ENCODE measurements around the gene CD19. TPM values are rescaled to one million over a fixed set of nuclear protein-coding genes. Genes with fewer than 3 reads are reported as not detected.
"Not testable (repeated sequence)": the region's sequence is repeated elsewhere in the genome, so short reads cannot be mapped to it uniquely, and the experiment has no call there.

CD19 gene
- total and polyA plus RNA-seq, 4 experiments from 2014 or later = 0.27 to 1.4 TPM; not detected in 2

DNA sequence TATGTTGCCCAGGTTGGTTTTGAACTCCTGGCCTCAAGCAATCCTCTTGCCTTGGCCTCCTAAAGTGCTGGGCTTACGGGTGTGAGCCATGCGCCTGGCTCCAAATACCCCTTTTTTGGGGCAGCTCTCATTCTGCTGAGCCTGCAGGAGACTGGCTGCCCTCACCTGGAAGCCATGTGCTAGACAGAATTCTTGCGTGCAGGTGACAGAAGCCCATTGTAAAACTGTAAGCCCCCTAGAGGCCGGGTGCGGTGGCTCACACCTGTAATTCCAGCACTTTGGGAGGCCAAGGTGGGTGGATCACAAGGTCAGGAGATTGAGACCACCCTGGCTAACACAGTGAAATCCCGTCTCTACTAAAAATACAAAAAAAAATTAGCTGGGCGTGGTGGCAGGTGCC lies 48.6 kb downstream of the CD19 start:
- not testable (repeated sequence) for DNase-seq; H3K27me3 ChIP-seq (ENCODE audit: insufficient read depth, low read length); H3K4me3 ChIP-seq (ENCODE audit: low read length in 2 of 2); H3K27me3 Mint-ChIP-seq; H3K9me3 Mint-ChIP-seq; H3K4me3 Mint-ChIP-seq; H3K9me3 ChIP-seq (ENCODE audit: control insufficient read depth in 1 of 2, low read length in 2 of 2); H3K27ac ChIP-seq (ENCODE audit: low read depth, low read length)
- peaks cover 28% of the 10 kb centered on the region for H3K36me3 ChIP-seq (ENCODE audit: insufficient read depth, low read length)
- Mint-ChIP-seq H3K27ac (peak overlapping the region in 2 of 7 donors; percentile 8 to 38), H3K4me1 (peaks cover 34 to 53% (median 45%) of the 10 kb centered on the region in 4 donors), H3K36me3 (peaks cover 45 to 47% of the 10 kb centered on the region in 2 donors)
- ChIA-PET POLR2A (ENCODE audit: partially characterized antibody) (interaction anchor here (1.3 kb wide), 1 partner anchor 27 kb away, joined by 3 read pairs; no protein-coding TSS in a partner anchor), CTCF (ENCODE audit: partially characterized antibody) (interaction anchor here (4.3 kb wide), 1 partner anchor 8 kb away, joined by 41 read pairs; no protein-coding TSS in a partner anchor)
- H3K4me1 ChIP-seq (ENCODE audit: insufficient read depth, low read length) = peaks cover 40% of the 10 kb centered on the region
- intact Hi-C loops (cut with micrococcal nuclease) = loop anchor here (10.0 kb wide), 1 partner anchor 94 kb away; no protein-coding TSS in a partner anchor

DNA sequence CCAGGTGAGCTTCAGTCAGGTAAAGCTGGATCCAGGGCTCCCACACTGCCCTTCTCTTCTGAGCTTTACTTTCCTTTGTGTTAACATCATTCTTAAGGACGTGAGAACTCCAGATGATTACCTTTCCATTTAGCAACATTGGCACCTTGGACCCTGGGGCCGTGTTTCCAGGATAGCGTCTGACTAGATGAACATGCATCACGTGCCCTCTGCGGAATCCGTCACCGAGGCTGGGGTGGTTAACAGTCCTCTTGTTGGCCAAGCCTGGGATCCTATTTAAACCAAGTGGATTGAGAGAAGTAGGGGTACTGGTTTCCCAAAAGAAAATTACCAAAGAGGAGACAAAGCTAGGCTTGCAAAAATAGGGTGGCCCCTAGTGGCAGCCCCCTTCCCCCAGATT lies 49.2 kb downstream of the CD19 start:
- Mint-ChIP-seq H3K4me3 (no peak overlapping the region), H3K36me3 (peaks cover 49 to 53% of the 10 kb centered on the region in 2 donors), H3K27me3 (no peaks in the 10 kb centered on the region), H3K27ac (peak overlapping the region in 3 of 7 donors; percentile 25 to 38 (median 30)), H3K9me3 (peaks cover 0 to 4% (median 0%) of the 10 kb centered on the region in 8 donors), H3K4me1 (peaks cover 30 to 53% (median 41%) of the 10 kb centered on the region in 4 donors)
- Histone ChIP-seq H3K27me3 (ENCODE audit: insufficient read depth, low read length) (no peaks in the 10 kb centered on the region), H3K4me1 (ENCODE audit: insufficient read depth, low read length) (peaks cover 35% of the 10 kb centered on the region), H3K4me3 (ENCODE audit: low read length in 2 of 2) (no peak overlapping the region), H3K27ac (ENCODE audit: low read depth, low read length) (no peak overlapping the region), H3K9me3 (ENCODE audit: control insufficient read depth in 1 of 2, low read length in 2 of 2) (no peaks in the 10 kb centered on the region), H3K36me3 (ENCODE audit: insufficient read depth, low read length) (peaks cover 28% of the 10 kb centered on the region)
- ChIA-PET CTCF (ENCODE audit: partially characterized antibody) (no interaction called here), POLR2A (ENCODE audit: partially characterized antibody) (interaction anchor here (1.3 kb wide), 1 partner anchor 27 kb away, joined by 3 read pairs; no protein-coding TSS in a partner anchor)
- intact Hi-C loops (cut with micrococcal nuclease) = loop anchor here (10.0 kb wide), 1 partner anchor 94 kb away; no protein-coding TSS in a partner anchor
- no peak for DNase-seq

DNA sequence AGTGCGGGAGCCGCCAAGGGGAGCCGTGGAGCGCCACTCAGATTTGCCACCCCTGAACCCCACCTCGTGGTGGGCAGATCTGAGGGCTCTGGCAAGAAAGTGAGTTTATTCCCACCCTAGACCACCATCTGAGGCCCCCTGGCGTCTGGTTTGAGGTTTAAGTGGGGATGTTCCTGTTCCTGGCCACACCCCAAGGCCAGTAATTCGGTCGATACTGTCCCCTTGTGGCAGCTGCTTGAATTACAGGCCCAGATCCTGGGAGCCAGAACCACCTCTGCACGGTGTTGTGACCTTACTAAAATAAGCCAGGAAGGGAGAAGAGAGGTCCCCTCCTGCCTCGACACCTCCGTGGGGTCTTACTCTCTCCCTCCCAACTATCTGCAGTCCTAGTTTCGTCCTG lies 49.7 kb downstream of the CD19 start:
- peaks cover 51 to 56% of the 10 kb centered on the region in 2 donors for H3K36me3 Mint-ChIP-seq
- DNase-seq = no peak
- Histone ChIP-seq H3K4me3 (ENCODE audit: low read length in 2 of 2) (no peak overlapping the region), H3K9me3 (ENCODE audit: control insufficient read depth in 1 of 2, low read length in 2 of 2) (no peaks in the 10 kb centered on the region), H3K4me1 (ENCODE audit: insufficient read depth, low read length) (peaks cover 29% of the 10 kb centered on the region), H3K27me3 (ENCODE audit: insufficient read depth, low read length) (no peaks in the 10 kb centered on the region), H3K27ac (ENCODE audit: low read depth, low read length) (no peak overlapping the region), H3K36me3 (ENCODE audit: insufficient read depth, low read length) (peaks cover 31% of the 10 kb centered on the region)
- intact Hi-C loops (cut with micrococcal nuclease) = loop anchor here (10.0 kb wide), 1 partner anchor 93 kb away; no protein-coding TSS in a partner anchor
- CTCF ChIA-PET (ENCODE audit: partially characterized antibody) = no interaction called here
- no peaks in the 10 kb centered on the region for H3K27me3 Mint-ChIP-seq
- no peak overlapping the region for H3K4me3 Mint-ChIP-seq
- H3K9me3 Mint-ChIP-seq = peaks cover 0 to 4% (median 0%) of the 10 kb centered on the region in 8 donors
- no peak overlapping the region for H3K27ac Mint-ChIP-seq
- POLR2A ChIA-PET (ENCODE audit: partially characterized antibody) = interaction anchor here (1.3 kb wide), 1 partner anchor 26 kb away, joined by 3 read pairs; no protein-coding TSS in a partner anchor
- H3K4me1 Mint-ChIP-seq = peaks cover 27 to 55% (median 37%) of the 10 kb centered on the region in 4 donors

DNA sequence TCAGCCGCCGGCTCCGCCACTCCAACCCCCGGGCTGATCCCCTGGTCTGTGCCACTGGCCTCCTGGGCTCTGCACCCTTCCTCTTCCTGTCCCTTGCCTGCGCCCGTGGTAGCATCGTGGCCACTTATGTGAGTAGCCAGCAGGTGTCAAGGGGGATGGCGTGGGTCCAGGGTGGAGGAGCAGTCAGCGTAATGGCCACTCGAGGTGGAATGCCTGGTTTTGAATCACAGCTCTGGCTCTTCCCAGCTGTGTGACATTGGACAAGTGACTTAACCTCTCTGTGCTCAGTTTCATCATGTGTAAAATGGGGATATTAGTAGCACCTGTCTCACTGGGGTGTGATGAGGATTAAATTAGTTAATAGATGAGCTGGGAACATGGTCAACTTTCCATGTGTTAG lies 50.6 kb downstream of the CD19 start:
- no peaks in the 10 kb centered on the region for H3K27me3 ChIP-seq (ENCODE audit: insufficient read depth, low read length)
- H3K9me3 ChIP-seq (ENCODE audit: control insufficient read depth in 1 of 2, low read length in 2 of 2) = no peaks in the 10 kb centered on the region
- Mint-ChIP-seq H3K4me1 (peaks cover 27 to 57% (median 37%) of the 10 kb centered on the region in 4 donors), H3K27ac (peak overlapping the region in 3 of 7 donors; percentile 4 to 85 (median 14)), H3K27me3 (no peaks in the 10 kb centered on the region), H3K4me3 (no peak overlapping the region), H3K36me3 (peaks cover 57 to 58% of the 10 kb centered on the region in 2 donors), H3K9me3 (peaks cover 0 to 6% (median 3%) of the 10 kb centered on the region in 8 donors)
- ChIA-PET CTCF (ENCODE audit: partially characterized antibody) (interaction anchor here (0.9 kb wide), 1 partner anchor 9 kb away, joined by 4 read pairs; no protein-coding TSS in a partner anchor), POLR2A (ENCODE audit: partially characterized antibody) (interaction anchor here (1.0 to 8.4 kb wide), 4 partner anchors 7 to 41 kb away, joined by 3 to 155 read pairs (median 39); partner anchors contain the start of gene SPNS1)
- no peak overlapping the region for H3K27ac ChIP-seq (ENCODE audit: low read depth, low read length)
- H3K4me1 ChIP-seq (ENCODE audit: insufficient read depth, low read length) = peaks cover 34% of the 10 kb centered on the region
- DNase-seq = no peak
- intact Hi-C loops (cut with micrococcal nuclease) = loop anchor here (10.0 kb wide), 1 partner anchor 92 kb away; no protein-coding TSS in a partner anchor
- H3K4me3 ChIP-seq (ENCODE audit: low read length in 2 of 2) = no peak overlapping the region
- H3K36me3 ChIP-seq (ENCODE audit: insufficient read depth, low read length) = peaks cover 40% of the 10 kb centered on the region

DNA sequence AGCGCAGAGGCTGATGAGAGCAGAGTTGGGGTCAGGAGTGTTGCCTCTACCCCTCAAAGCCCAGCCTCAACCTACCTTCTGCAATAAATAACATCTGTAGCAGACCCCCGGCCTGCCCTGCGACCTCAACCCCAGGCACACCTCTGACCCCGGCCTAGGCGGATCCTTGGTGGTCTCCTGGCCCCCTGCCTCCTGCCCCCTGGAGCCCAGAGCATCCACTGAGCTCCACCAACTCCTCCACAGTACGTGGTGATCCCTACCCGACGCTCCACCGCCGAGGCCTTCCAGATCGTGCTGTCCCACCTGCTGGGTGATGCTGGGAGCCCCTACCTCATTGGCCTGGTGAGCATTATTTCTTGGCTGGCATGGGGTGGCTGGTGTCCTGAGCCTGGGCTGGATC lies 51.2 kb downstream of the CD19 start:
- Mint-ChIP-seq H3K27ac (peak overlapping the region in 4 of 7 donors; percentile 67 to 98 (median 90)), H3K4me3 (peak overlapping the region in 1 of 8 donors; percentile 99), H3K9me3 (peaks cover 0 to 8% (median 6%) of the 10 kb centered on the region in 8 donors), H3K36me3 (peaks cover 57 to 60% of the 10 kb centered on the region in 2 donors), H3K27me3 (no peaks in the 10 kb centered on the region), H3K4me1 (peaks cover 27 to 57% (median 36%) of the 10 kb centered on the region in 4 donors)
- ChIA-PET POLR2A (ENCODE audit: partially characterized antibody) (interaction anchor here (1.0 to 8.4 kb wide), 4 partner anchors 7 to 40 kb away, joined by 3 to 155 read pairs (median 39); partner anchors contain the start of gene SPNS1), CTCF (ENCODE audit: partially characterized antibody) (interaction anchor here (0.9 to 1.0 kb wide), 2 partner anchors 9 kb away, joined by 3 to 4 read pairs; partner anchors contain the start of gene SPNS1)
- peaks cover 34% of the 10 kb centered on the region for H3K4me1 ChIP-seq (ENCODE audit: insufficient read depth, low read length)
- peaks cover 40% of the 10 kb centered on the region for H3K36me3 ChIP-seq (ENCODE audit: insufficient read depth, low read length)
- H3K9me3 ChIP-seq (ENCODE audit: control insufficient read depth in 1 of 2, low read length in 2 of 2) = no peaks in the 10 kb centered on the region
- peak overlapping the region; percentile 17 for H3K27ac ChIP-seq (ENCODE audit: low read depth, low read length)
- no peaks in the 10 kb centered on the region for H3K27me3 ChIP-seq (ENCODE audit: insufficient read depth, low read length)
- DNase-seq = no peak
- intact Hi-C loops (cut with micrococcal nuclease) = loop anchor here (10.0 kb wide), 1 partner anchor 92 kb away; no protein-coding TSS in a partner anchor
- no peak overlapping the region for H3K4me3 ChIP-seq (ENCODE audit: low read length in 2 of 2)

DNA sequence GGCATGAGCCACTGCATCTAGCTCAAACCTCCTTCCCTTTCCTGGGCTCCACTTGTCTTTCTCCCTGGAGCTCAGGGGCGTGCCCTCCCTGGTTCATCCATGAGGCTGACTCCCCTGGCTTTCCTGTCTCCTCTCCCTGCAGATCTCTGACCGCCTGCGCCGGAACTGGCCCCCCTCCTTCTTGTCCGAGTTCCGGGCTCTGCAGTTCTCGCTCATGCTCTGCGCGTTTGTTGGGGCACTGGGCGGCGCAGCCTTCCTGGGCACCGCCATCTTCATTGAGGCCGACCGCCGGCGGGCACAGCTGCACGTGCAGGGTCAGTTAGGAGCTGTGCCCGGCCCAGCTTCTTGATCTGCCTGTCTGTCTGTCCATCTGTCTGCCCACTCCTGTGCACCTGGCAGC lies 51.9 kb downstream of the CD19 start:
- peak overlapping the region; percentile 83 for H3K27ac ChIP-seq (ENCODE audit: low read depth, low read length)
- no peak overlapping the region for H3K4me3 ChIP-seq (ENCODE audit: low read length in 2 of 2)
- ChIA-PET POLR2A (ENCODE audit: partially characterized antibody) (interaction anchor here (0.6 to 10.4 kb wide), 10 partner anchors 8 to 1446 kb away, joined by 3 to 155 read pairs (median 20); partner anchors contain the start of genes DCTPP1, SPNS1 and TUFM), CTCF (ENCODE audit: partially characterized antibody) (interaction anchor here (1.0 to 1.2 kb wide), 2 partner anchors 10 to 41 kb away, joined by 3 read pairs; partner anchors contain the start of gene SPNS1)
- H3K9me3 Mint-ChIP-seq = peaks cover 0 to 8% (median 6%) of the 10 kb centered on the region in 8 donors
- DNase-seq = no peak
- H3K4me3 Mint-ChIP-seq = peak overlapping the region; percentile 30 to 99 (median 70)
- peaks cover 40% of the 10 kb centered on the region for H3K36me3 ChIP-seq (ENCODE audit: insufficient read depth, low read length)
- intact Hi-C loops (cut with micrococcal nuclease) = loop anchor here (2.0 to 10.0 kb wide), 2 partner anchors 33 to 91 kb away; partner anchors contain the start of gene NFATC2IP
- peaks cover 39% of the 10 kb centered on the region for H3K4me1 ChIP-seq (ENCODE audit: insufficient read depth, low read length)
- H3K4me1 Mint-ChIP-seq = peaks cover 25 to 57% (median 35%) of the 10 kb centered on the region in 4 donors
- H3K36me3 Mint-ChIP-seq = peaks cover 57 to 59% of the 10 kb centered on the region in 2 donors
- no peaks in the 10 kb centered on the region for H3K9me3 ChIP-seq (ENCODE audit: control insufficient read depth in 1 of 2, low read length in 2 of 2)
- H3K27ac Mint-ChIP-seq = peak overlapping the region; percentile 67 to 98 (median 91)
- no peaks in the 10 kb centered on the region for H3K27me3 Mint-ChIP-seq
- H3K27me3 ChIP-seq (ENCODE audit: insufficient read depth, low read length) = no peaks in the 10 kb centered on the region
